Adrenal gland (tissue), 5 donors: ENCODE measurements around the gene SH3RF2.

Source experiments
- CTCF ChIP-seq, 6 experiments: fragments of 450-650 bp in 4 of 6; fragments of 200-600 bp in 2 of 6; sonication (generic) in 1 of 6; IDR thresholded peaks; 1 replicate in 5 of 6; 2 replicates in 1 of 6; pipeline versions ENCODE4 v1.5.1 to v1.8.0; 2016 to 2021; ENCODE audit warnings: antibody characterized with exemption in 6 of 6, mild to moderate bottlenecking in 2 of 6, moderate library complexity in 1 of 6
- POLR2A ChIP-seq, 2 donors: fragments of 450-650 bp; IDR thresholded peaks; one replicate each; pipeline ENCODE4 v1.6.1; 2017; ENCODE audit warnings: antibody characterized with exemption in 2 of 2, mild to moderate bottlenecking in 2 of 2, moderate library complexity in 1 of 2
- donor health status: DM: no; HTN: no; CAD: no.

GRCh38 chr5:145903867-145904266 is 32.5 kb upstream of the SH3RF2 start:
- TF ChIP-seq CTCF (IDR thresholded peaks at IDR 0.05) (no peak), POLR2A (IDR thresholded peaks at IDR 0.05) (no peak)
